Stomach (tissue), 9 donors: ENCODE measurements around the gene CELSR1. TPM values are rescaled to one million over a fixed set of nuclear protein-coding genes. Genes with fewer than 3 reads are reported as not detected.
A peak's percentile ranks its signal among the peaks of the same experiment; 100 is the strongest.

Experiments used
- DNase-seq, 2 donors: peaks; one replicate each; pipeline versions ENCODE4 v3.0.0 to v3.0.0-alpha.2; 2013 to 2019
- H3K27ac ChIP-seq, 5 donors: fragments of 200-600 bp in 4 of 5; sonication (generic) in 4 of 5; one replicate each; pipeline ENCODE4 v1.5.1; 2013 to 2019; ENCODE audit warnings: mild to moderate bottlenecking in 1 of 5, moderate library complexity in 1 of 5
- H3K27me3 ChIP-seq, 3 donors: fragments of 200-600 bp; sonication (generic); one replicate each; pipeline ENCODE4 v1.5.1; 2017 to 2019; ENCODE audit warnings: mixed run types in 1 of 3
- H3K36me3 ChIP-seq, 4 donors: fragments of 200-600 bp; sonication (generic); 1 replicate in 3 of 4; 2 replicates in 1 of 4; pipeline ENCODE4 v1.5.1; 2016 to 2019
- H3K4me1 ChIP-seq, 4 donors: fragments of 200-600 bp; sonication (generic); one replicate each; pipeline ENCODE4 v1.5.1; 2016 to 2019
- H3K4me3 ChIP-seq, 4 donors: fragments of 200-600 bp; sonication (generic) in 3 of 4; one replicate each; pipeline ENCODE4 v1.5.1; 2016 to 2019; ENCODE audit warnings: mild to moderate bottlenecking in 1 of 4
- H3K9me3 ChIP-seq, 4 donors: fragments of 200-600 bp; sonication (generic); one replicate each; pipeline ENCODE4 v1.5.1; 2016 to 2019
- CTCF ChIP-seq, 7 experiments: fragments of 450-650 bp in 4 of 7; fragments of 200-600 bp in 3 of 7; sonication (generic) in 3 of 7; IDR thresholded peaks; one replicate each; pipeline ENCODE4 v1.5.1; 2016 to 2019; ENCODE audit warnings: antibody characterized with exemption in 7 of 7, control low read depth in 2 of 7, mild to moderate bottlenecking in 1 of 7
- EP300 ChIP-seq: sonication (generic); formaldehyde crosslinking; IDR thresholded peaks from one replicate; pipeline ENCODE4 v1.6.1; 2017; ENCODE audit warnings: antibody characterized with exemption
- POLR2A ChIP-seq, 4 donors: fragments of 450-650 bp; IDR thresholded peaks; one replicate each; pipeline ENCODE4 v1.6.1; 2016; ENCODE audit warnings: antibody characterized with exemption in 4 of 4, control low read depth in 2 of 4, mild to moderate bottlenecking in 1 of 4, moderate library complexity in 1 of 4
- POLR2AphosphoS5 ChIP-seq, 3 donors: sonication (generic); formaldehyde crosslinking; IDR thresholded peaks; one replicate each; pipeline ENCODE4 v1.6.1; 2016; ENCODE audit warnings: antibody characterized with exemption in 3 of 3
- WGBS, 5 donors: extraction: QIAGEN DNeasy Blood & Tissue Kit in 3 of 5; methylation state at CpG; one replicate each; pipeline versions ENCODE4 v1.1.5 to v1.1.7; 2013 to 2018; 5-methylcytosine and 5-hydroxymethylcytosine counted together
- intact Hi-C: fragments of 100-400 bp; cut with DNase I; formaldehyde crosslinking; loops from one replicate; pipeline ENCODE4 v1.15.1; 2023; ENCODE audit warnings: low total_unique reads
- polyA plus RNA-seq, 3 donors: library from polyadenylated mRNA; stranded (reverse); fragments of 200-250 nt; gene quantifications; one replicate each; pipeline ENCODE4 v1.2.3, GENCODE V29; 2013
- total RNA-seq, 5 donors: library from RNA; depleted of rRNA; stranded (reverse); fragments of >200 nt; gene quantifications; one replicate each; pipeline versions ENCODE4 v1.1.0 to v1.2.3, GENCODE V29; 2014 to 2016
- donor health status: healthy with polysubstance abuse.
- donor health status: Bipolar disorder and iron deficiency.
- donor health status: healthy.

Gene CELSR1
- total and polyA plus RNA-seq, 8 donors: 0.29 to 78.2 (median 13.4) TPM

- intact Hi-C loops: no loop called here
- 32 to 57% (median 38%) methylated on average over 18 to 19 of the region's 19 CpGs for WGBS, 5 donors
- H3K27ac ChIP-seq: peak overlapping the region; percentile 82 to 94 (median 89)
Measured at GRCh38 chr22:46574993-46575910, 37.8 kb upstream of the CELSR1 start.

GRCh38 chr22:46574438-46574992 is 37.1 kb upstream of the CELSR1 start:
- TF ChIP-seq EP300 (no peak), CTCF (IDR thresholded peaks at IDR 0.05) (no peak), POLR2A (IDR thresholded peaks at IDR 0.05) (no peak), POLR2AphosphoS5 (IDR thresholded peaks at IDR 0.05) (no peak)
- WGBS, 5 donors: 64 to 81% (median 73%) methylated on average over 13 to 15 of the region's 15 CpGs
- no peak for DNase-seq
- Histone ChIP-seq H3K27me3 (no peaks in the 10 kb centered on the region), H3K4me1 (peaks cover 50 to 61% (median 59%) of the 10 kb centered on the region in 4 donors), H3K4me3 (no peak overlapping the region), H3K9me3 (peaks cover 0 to 15% (median 10%) of the 10 kb centered on the region in 4 donors), H3K27ac (peak overlapping the region; percentile 82 to 94 (median 89)), H3K36me3 (no peaks in the 10 kb centered on the region)
- intact Hi-C loops: no loop called here

More at GRCh38 chr22:46574993-46575910, 37.8 kb upstream of the CELSR1 start:
- Histone ChIP-seq H3K9me3 (peaks cover 0 to 15% (median 10%) of the 10 kb centered on the region in 4 donors), H3K4me3 (no peak overlapping the region), H3K4me1 (peaks cover 58 to 68% (median 66%) of the 10 kb centered on the region in 4 donors), H3K36me3 (no peaks in the 10 kb centered on the region), H3K27me3 (no peaks in the 10 kb centered on the region)
- peak in 2 of 3 donors; percentile 46 to 74 for TF ChIP-seq POLR2AphosphoS5 (IDR thresholded peaks at IDR 0.05)
- no peak for TF ChIP-seq CTCF (IDR thresholded peaks at IDR 0.05)
- peak; percentile 74 to 75 for DNase-seq

- DNase-seq: no peak
Measured at GRCh38 chr22:46573781-46574437, 36.5 kb upstream of the CELSR1 start.

More at GRCh38 chr22:46573781-46574437, 36.5 kb upstream of the CELSR1 start:
- intact Hi-C loops: no loop called here
- no peak for TF ChIP-seq EP300
- no peak for TF ChIP-seq POLR2A (IDR thresholded peaks at IDR 0.05)
- no peak for TF ChIP-seq CTCF (IDR thresholded peaks at IDR 0.05)
- no peak for TF ChIP-seq POLR2AphosphoS5 (IDR thresholded peaks at IDR 0.05)
- Histone ChIP-seq H3K36me3 (no peaks in the 10 kb centered on the region), H3K4me3 (no peak overlapping the region), H3K9me3 (peaks cover 0 to 15% (median 10%) of the 10 kb centered on the region in 4 donors), H3K27ac (peak overlapping the region; percentile 82 to 94 (median 89)), H3K27me3 (no peaks in the 10 kb centered on the region), H3K4me1 (peaks cover 44 to 55% (median 53%) of the 10 kb centered on the region in 4 donors)
- 67 to 78% (median 70%) methylated on average over 16 to 18 of the region's 18 CpGs for WGBS, 5 donors
